Inflammatory macrophage (primary cell): ENCODE results near the gene HOXD13.

ENCODE experiments used
- DNase-seq, 2 donors: peaks; one replicate each; pipeline ENCODE4 v3.0.0-alpha.2; 2020 to 2022
- total RNA-seq, 18 experiments: gene quantifications; one replicate each; lab custom pipeline; 2026; ENCODE audit warnings: mixed read lengths in 6 of 18, inconsistent platforms in 2 of 18; lab: John Stamatoyannopoulos, UW

Gene HOXD13
- 0 to 0.09 (median 0) reads per million in 18 experiments for total RNA-seq

- no peak for DNase-seq
Observed at GRCh38 chr2:176092270-176093144, at the start of gene HOXD13. Gene HOXD13 (plus strand): TSS chr2:176092721. CDS start chr2:176092891, 170 bp downstream.

- no peak for DNase-seq
Observed at GRCh38 chr2:176056406-176056805, 36.1 kb upstream of the HOXD13 start.

GRCh38 chr2:176063958-176064357 is 28.6 kb upstream of the HOXD13 start:
- DNase-seq: no peak

GRCh38 chr2:176066645-176067588 is 25.6 kb upstream of the HOXD13 start:
- DNase-seq: no peak

GRCh38 chr2:176067589-176068418 is 24.7 kb upstream of the HOXD13 start:
- DNase-seq: no peak

GRCh38 chr2:176068419-176068832 is 24.1 kb upstream of the HOXD13 start:
- no peak for DNase-seq

- DNase-seq: no peak
Observed at GRCh38 chr2:176071330-176072291, 20.9 kb upstream of the HOXD13 start.

GRCh38 chr2:176072292-176072669 is 20.2 kb upstream of the HOXD13 start:
- no peak for DNase-seq

GRCh38 chr2:176072951-176073904 is 19.3 kb upstream of the HOXD13 start:
- DNase-seq: no peak

GRCh38 chr2:176074919-176075425 is 17.5 kb upstream of the HOXD13 start:
- DNase-seq: no peak

- DNase-seq: no peak
Observed at GRCh38 chr2:176075481-176075880, 17.0 kb upstream of the HOXD13 start.

GRCh38 chr2:176076063-176076462 is 16.5 kb upstream of the HOXD13 start:
- no peak for DNase-seq

- DNase-seq: no peak
Observed at GRCh38 chr2:176076796-176077195, 15.7 kb upstream of the HOXD13 start.

GRCh38 chr2:176078541-176079284 is 13.8 kb upstream of the HOXD13 start:
- DNase-seq: no peak

- no peak for DNase-seq
Observed at GRCh38 chr2:176079285-176079830, 13.2 kb upstream of the HOXD13 start.

GRCh38 chr2:176079831-176080539 is 12.5 kb upstream of the HOXD13 start:
- no peak for DNase-seq

GRCh38 chr2:176080540-176081375 is 11.8 kb upstream of the HOXD13 start:
- no peak for DNase-seq
